ENCODE measurements around the gene SHMT2. TPM values are rescaled to one million over a fixed set of nuclear protein-coding genes. Genes with fewer than 3 reads are reported as not detected.

The SHMT2 gene
- total RNA-seq, 4 donors from 2014 or later, result 62.4 to 71.8 (median 67.4) TPM

DNA sequence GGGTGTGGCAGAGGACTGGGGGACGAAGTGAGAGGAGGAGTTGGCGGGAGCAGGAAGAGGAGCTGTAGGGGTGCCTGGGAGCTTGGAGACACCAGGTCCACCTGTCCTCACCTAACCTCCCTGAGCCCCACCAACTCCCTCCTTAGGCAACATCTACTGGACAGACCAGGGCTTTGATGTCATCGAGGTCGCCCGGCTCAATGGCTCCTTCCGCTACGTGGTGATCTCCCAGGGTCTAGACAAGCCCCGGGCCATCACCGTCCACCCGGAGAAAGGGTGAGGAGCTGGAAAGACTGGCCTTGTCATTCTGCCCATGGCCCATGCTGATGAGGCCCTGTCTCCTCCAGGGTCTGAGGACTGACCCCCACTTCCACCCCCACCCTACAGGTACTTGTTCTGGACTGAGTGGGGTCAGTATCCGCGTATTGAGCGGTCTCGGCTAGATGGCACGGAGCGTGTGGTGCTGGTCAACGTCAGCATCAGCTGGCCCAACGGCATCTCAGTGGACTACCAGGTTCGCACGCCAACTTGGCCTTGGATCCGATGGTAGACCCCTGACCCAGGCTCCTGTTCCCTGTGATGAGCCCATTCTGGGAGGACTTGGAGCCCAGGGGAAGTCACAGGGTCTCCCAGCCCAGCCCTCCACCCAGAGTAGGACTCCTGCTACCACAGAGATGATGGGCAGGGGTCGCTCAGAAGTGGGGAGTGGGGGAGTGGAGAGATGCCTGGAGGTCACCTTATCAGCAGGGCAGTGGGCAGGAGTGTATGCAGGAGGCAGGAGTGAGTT lies 45.4 kb upstream of the SHMT2 start:
- H3K4me3 ChIP-seq (ENCODE audit: low read depth, poor library complexity, severe bottlenecking), result no peak overlapping the region
- 93 to 94% methylated on average over 22 of the region's 22 CpGs for WGBS, 2 donors
- no peak for DNase-seq (ENCODE audit: low spot score in 2 of 2)
- intact Hi-C loops (cut with DNase I; ENCODE audit: low total_unique reads), result loop anchor here (2.0 to 10.0 kb wide), 3 partner anchors 61 to 179 kb away; partner anchors contain the start of gene ZBTB39
- TF ChIP-seq POLR2A (IDR thresholded peaks at IDR 0.05), result no peak

- intact Hi-C loops (cut with DNase I; ENCODE audit: low total_unique reads), result loop anchor here (10.0 kb wide), 1 partner anchor 181 kb away; the partner anchor contains the start of gene ZBTB39
- TF ChIP-seq POLR2A (IDR thresholded peaks at IDR 0.05), result no peak
- TF ChIP-seq, protein P1, sequence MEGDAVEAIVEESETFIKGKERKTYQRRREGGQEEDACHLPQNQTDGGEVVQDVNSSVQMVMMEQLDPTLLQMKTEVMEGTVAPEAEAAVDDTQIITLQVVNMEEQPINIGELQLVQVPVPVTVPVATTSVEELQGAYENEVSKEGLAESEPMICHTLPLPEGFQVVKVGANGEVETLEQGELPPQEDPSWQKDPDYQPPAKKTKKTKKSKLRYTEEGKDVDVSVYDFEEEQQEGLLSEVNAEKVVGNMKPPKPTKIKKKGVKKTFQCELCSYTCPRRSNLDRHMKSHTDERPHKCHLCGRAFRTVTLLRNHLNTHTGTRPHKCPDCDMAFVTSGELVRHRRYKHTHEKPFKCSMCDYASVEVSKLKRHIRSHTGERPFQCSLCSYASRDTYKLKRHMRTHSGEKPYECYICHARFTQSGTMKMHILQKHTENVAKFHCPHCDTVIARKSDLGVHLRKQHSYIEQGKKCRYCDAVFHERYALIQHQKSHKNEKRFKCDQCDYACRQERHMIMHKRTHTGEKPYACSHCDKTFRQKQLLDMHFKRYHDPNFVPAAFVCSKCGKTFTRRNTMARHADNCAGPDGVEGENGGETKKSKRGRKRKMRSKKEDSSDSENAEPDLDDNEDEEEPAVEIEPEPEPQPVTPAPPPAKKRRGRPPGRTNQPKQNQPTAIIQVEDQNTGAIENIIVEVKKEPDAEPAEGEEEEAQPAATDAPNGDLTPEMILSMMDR (IDR thresholded peaks at IDR 0.05), result no peak
- no peak for DNase-seq (ENCODE audit: low spot score in 2 of 2)
- H3K4me3 ChIP-seq (ENCODE audit: low read depth, poor library complexity, severe bottlenecking), result no peak overlapping the region
- 91% methylated on average over 19 to 23 of the region's 25 CpGs for WGBS, 2 donors
Measured at GRCh38 chr12:57185403-57185802, 44.1 kb upstream of the SHMT2 start.

- intact Hi-C loops (cut with DNase I; ENCODE audit: low total_unique reads), result loop anchor here (10.0 kb wide), 1 partner anchor 181 kb away; the partner anchor contains the start of gene ZBTB39
- H3K4me3 ChIP-seq (ENCODE audit: low read depth, poor library complexity, severe bottlenecking), result no peak overlapping the region
- DNase-seq (ENCODE audit: low spot score in 2 of 2), result no peak
- TF ChIP-seq POLR2A (IDR thresholded peaks at IDR 0.05), result no peak
- TF ChIP-seq, protein P1 (IDR thresholded peaks at IDR 0.05), result no peak
- WGBS, 2 donors, result 87 to 91% methylated on average over 12 of the region's 12 CpGs
Measured at GRCh38 chr12:57185906-57186508, 43.5 kb upstream of the SHMT2 start.

GRCh38 chr12:57187222-57188089 lies 42.1 kb upstream of the SHMT2 start:
- intact Hi-C loops (cut with DNase I; ENCODE audit: low total_unique reads), result loop anchor here (10.0 kb wide), 1 partner anchor 183 kb away; the partner anchor contains the start of gene ZBTB39
- DNase-seq (ENCODE audit: low spot score in 2 of 2), result no peak

GRCh38 chr12:57188090-57188425 lies 41.5 kb upstream of the SHMT2 start:
- intact Hi-C loops (cut with DNase I; ENCODE audit: low total_unique reads), result loop anchor here (10.0 kb wide), 1 partner anchor 183 kb away; the partner anchor contains the start of gene ZBTB39
- no peak for DNase-seq (ENCODE audit: low spot score in 2 of 2)
- no peak overlapping the region for H3K4me3 ChIP-seq (ENCODE audit: low read depth, poor library complexity, severe bottlenecking)
- 69 to 71% methylated on average over 8 of the region's 8 CpGs for WGBS, 2 donors
- no peak for TF ChIP-seq POLR2A (IDR thresholded peaks at IDR 0.05)
- TF ChIP-seq, protein P1 (IDR thresholded peaks at IDR 0.05), result no peak

More at GRCh38 chr12:57187222-57188089, 42.1 kb upstream of the SHMT2 start:
- 71 to 82% methylated on average over 20 to 21 of the region's 21 CpGs for WGBS, 2 donors
- TF ChIP-seq POLR2A (IDR thresholded peaks at IDR 0.05), result no peak
- TF ChIP-seq, protein P1 (IDR thresholded peaks at IDR 0.05), result no peak
- no peak overlapping the region for H3K4me3 ChIP-seq (ENCODE audit: low read depth, poor library complexity, severe bottlenecking)
